K562 treated with DMSO at 1 percent for 12 hours (cell line): ENCODE results near the gene UBR4. TPM values are rescaled to one million over a fixed set of nuclear protein-coding genes. Genes with fewer than 3 reads are reported as not detected.

Experiments used
- total RNA-seq: library from RNA; unstranded; fragments of 300-600 nt; gene quantifications from 2 replicates; pipeline ENCODE4 v1.2.3, GENCODE V29; 2022; ENCODE audit not compliant: insufficient read depth

Gene UBR4
- 122 and 265 TPM in 2 replicates for total RNA-seq

DNA sequence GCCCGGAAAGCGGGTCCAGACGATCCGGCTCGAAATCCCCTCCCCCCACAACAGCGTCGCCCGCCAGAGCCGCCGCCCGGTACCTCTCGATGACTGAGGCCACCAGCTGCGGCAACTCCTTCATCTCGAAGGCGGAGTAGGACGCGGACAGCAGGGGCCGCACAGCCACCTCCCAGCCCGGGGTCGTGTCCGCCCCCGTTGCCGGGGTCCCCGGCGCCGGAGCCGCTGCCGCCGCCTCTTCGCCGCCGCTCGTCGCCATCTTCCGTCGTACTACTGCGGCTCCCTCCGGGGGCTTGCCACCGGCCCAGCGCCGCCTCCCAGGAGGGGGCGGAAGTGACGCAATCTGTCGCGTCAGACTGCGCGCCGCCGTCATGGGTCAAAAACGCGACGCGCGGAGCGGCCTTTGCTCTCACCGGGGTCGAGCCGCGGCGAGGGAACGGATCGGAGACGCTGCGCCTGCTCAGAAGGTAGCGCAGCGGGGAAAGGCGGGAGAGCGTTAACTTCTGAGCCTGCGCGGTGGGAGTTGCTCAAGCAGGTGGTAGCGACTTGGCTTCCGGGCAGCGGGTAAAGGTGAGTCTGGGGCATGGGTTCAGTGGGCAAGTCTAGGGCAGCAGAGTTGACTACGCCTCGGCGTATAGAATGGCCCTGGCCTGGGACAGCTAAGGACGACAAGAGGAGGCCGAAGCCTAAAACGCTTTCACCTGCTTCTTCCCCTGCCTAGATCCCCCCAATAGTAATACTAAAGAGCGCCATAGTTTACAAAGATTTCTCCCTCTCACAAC, at the start of gene UBR4:
TSS of gene UBR4 (minus strand) at position 277 of the 782 bp plus-strand sequence. CDS start at position 259, 18 bp downstream.

DNA sequence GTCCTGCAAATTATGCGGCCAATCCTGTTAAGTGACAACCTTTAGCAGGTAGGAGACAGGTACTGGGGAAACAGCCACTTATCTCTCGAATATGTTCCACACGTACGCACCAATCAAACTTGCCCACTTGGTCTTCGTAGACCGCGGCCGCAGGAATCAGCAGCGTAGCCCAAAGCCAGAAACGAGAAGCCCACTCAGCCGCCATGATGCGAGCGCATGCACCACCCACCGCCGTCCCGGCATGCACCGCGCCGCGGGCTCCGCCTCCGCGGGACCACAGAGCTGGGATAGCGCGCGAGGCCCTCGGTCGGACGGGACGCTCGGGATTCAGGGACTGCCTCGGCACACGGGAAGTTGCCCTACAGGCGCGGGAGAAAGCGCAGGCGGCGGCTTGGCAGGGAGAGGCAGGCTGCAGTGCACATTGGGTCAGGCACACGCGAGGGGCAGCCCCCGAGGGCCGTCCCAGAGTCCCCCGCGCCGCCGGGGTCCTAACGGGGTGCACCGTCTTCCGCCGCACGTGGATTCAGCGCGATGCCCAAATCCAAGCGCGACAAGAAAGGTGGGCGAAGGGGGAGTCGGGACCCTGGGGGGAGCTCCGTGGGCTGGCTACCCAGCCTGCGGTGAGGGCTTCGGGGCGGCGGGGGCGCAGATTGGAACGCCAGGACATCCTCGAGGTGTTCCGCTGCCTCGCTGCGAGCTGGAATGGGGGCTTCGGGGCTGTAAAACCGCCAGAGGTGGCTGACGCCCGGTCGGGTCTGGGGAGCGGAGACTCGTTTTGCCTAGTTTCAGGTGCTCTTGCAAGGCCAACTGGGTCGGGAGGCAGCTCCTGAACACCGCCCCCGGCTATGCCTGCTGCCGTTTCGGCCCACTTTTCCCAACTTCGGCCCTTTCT, 41.5 kb upstream of the UBR4 start, which contains the start of the genes EMC1 and MRTO4:
TSS of gene EMC1 (minus strand) at position 220 of the 892 bp plus-strand sequence. CDS start at position 205, 15 bp downstream.
TSS of gene MRTO4 (plus strand) at position 501 of the 892 bp plus-strand sequence. CDS start at position 532, 31 bp downstream.

Other genes with a start within 250 kb of the UBR4 start
- gene EMC1, start 41.3 kb upstream of the UBR4 start, total RNA-seq, result 9.3 and 46.3 TPM in 2 replicates
- gene MRTO4, start 41.5 kb upstream of the UBR4 start, total RNA-seq, result 26.7 and 29.9 TPM in 2 replicates
- gene AKR7A3, start 78.5 kb upstream of the UBR4 start, total RNA-seq, result 1.8 TPM in 1 of 2 replicates, not detected in the other
- 148 and 165 TPM in 2 replicates for gene AKR7A2, start 101.9 kb upstream of the UBR4 start, total RNA-seq
- gene SLC66A1, start 102.1 kb upstream of the UBR4 start, total RNA-seq, result 55.8 and 64.4 TPM in 2 replicates